Measurements from ENCODE around the gene FAM131C. TPM values are rescaled to one million over a fixed set of nuclear protein-coding genes. Genes with fewer than 3 reads are reported as not detected.
"Not testable (repeated sequence)": the region's sequence is repeated elsewhere in the genome, so short reads cannot be mapped to it uniquely, and the experiment has no call there.

FAM131C gene
- total RNA-seq, 6 donors from 2014 or later: 0.13 TPM; not detected in 5

DNA sequence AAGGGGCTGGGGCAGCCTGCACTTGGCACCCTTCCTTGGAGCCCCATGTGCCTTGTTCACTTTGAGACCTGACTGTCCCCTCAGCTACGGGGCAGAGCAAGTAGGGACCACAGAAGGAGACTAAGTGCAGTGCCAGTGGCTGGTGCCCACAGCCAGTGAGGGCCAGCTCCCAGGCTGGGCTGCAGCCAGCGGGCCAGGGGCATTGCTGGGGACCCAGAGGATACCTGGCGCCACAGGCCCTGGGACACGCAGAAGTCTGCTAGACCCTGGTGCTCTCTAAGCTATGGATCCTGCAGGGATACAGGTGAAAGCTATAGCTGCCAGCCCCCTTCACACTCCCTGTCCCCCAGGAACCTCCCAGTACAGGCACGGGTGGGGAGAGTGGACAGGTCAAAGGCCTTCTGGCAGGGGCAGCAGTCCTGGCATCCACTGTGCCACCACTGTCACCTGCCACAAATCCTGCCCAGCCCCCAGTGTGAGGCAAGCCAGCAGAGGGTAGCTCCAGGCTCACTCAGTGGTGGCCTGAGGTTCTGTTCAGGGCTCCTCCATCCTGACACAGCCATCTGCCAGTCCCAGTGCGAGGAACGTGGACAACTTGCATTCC is 50.3 kb downstream of the FAM131C start:
- Histone ChIP-seq H3K4me3 (no peak overlapping the region), H3K36me3 (no peaks in the 10 kb centered on the region), H3K27me3 (peaks cover 0 to 8% (median 2%) of the 10 kb centered on the region in 4 donors), H3K9me3 (no peaks in the 10 kb centered on the region), H3K27ac (no peak overlapping the region), H3K4me1 (peaks cover 10 to 16% (median 13%) of the 10 kb centered on the region in 4 donors)
- TF ChIP-seq POLR2A (IDR thresholded peaks at IDR 0.05): no peak
- TF ChIP-seq, protein P1, sequence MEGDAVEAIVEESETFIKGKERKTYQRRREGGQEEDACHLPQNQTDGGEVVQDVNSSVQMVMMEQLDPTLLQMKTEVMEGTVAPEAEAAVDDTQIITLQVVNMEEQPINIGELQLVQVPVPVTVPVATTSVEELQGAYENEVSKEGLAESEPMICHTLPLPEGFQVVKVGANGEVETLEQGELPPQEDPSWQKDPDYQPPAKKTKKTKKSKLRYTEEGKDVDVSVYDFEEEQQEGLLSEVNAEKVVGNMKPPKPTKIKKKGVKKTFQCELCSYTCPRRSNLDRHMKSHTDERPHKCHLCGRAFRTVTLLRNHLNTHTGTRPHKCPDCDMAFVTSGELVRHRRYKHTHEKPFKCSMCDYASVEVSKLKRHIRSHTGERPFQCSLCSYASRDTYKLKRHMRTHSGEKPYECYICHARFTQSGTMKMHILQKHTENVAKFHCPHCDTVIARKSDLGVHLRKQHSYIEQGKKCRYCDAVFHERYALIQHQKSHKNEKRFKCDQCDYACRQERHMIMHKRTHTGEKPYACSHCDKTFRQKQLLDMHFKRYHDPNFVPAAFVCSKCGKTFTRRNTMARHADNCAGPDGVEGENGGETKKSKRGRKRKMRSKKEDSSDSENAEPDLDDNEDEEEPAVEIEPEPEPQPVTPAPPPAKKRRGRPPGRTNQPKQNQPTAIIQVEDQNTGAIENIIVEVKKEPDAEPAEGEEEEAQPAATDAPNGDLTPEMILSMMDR (IDR thresholded peaks at IDR 0.05): no peak
- no peak for TF ChIP-seq EP300 (IDR thresholded peaks at IDR 0.05)
- TF ChIP-seq POLR2AphosphoS5 (IDR thresholded peaks at IDR 0.05): no peak
- DNase-seq (no peak), ATAC-seq (ENCODE audit: low FRiP score in 2 of 2) (no peak)
- 72% methylated on average over 7 of the region's 7 CpGs; no CpG with 5 or more reads in 1 of the 2 donors for WGBS, 2 donors

DNA sequence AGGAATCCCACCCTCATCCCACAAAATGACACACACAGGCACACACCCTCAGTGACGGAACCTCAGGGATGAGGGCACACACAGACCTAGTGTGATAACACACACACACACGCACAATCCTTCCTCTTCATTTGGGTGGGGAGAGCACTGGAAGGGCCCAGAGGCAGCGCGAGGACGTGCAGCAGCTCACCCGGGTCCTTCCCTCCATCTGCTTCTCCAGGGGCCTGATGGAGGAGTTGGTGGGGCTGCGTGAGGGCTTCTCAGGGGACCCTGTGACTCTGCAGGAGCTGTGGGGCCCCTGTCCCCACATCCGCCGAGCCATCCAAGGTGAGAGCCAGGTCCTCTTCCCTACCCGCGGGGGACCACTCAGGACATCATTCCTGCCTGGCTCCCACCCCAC is 51.1 kb downstream of the FAM131C start:
- peaks cover 11 to 22% (median 13%) of the 10 kb centered on the region in 4 donors for H3K4me1 ChIP-seq
- WGBS, 2 donors: 77 to 78% methylated on average over 6 to 11 of the region's 11 CpGs

DNA sequence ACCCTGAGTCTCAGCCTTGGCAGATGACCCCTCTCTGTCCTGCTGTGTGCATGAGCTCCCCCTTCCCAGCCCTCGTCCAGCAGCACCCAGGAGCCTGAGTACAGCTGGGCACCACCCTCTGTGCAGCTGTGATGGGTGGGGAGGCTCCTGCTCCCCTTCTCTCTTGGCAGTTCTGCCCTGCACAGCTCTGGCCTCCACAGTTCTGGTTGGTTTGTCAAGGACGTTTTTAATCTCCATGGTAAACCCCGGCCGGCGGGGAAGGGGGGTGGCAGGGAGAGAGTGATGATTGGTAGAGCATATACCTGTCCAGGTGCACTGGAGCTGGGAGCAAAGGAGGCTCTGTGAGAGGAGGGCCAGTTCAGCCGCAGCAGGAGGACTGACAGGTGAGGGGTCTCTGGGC is 51.8 kb downstream of the FAM131C start, which contains the start of gene CLCNKA:
TSS of gene CLCNKA (plus strand) at position 356 of the 400 bp plus-strand sequence. CDS start 584 bp downstream, outside the sequence.
- no peaks in the 10 kb centered on the region for H3K36me3 ChIP-seq
- 55 to 65% methylated on average over 6 of the region's 6 CpGs for WGBS, 2 donors
- H3K4me3 ChIP-seq: no peak within 1 kb of the TSS
- peaks cover 4 to 15% (median 6%) of the 10 kb centered on the region in 4 donors for H3K4me1 ChIP-seq
- no peak for TF ChIP-seq POLR2AphosphoS5 (IDR thresholded peaks at IDR 0.05)
- TF ChIP-seq, protein P1 (IDR thresholded peaks at IDR 0.05): no peak
- no peak for TF ChIP-seq EP300 (IDR thresholded peaks at IDR 0.05)
- no peak for TF ChIP-seq POLR2A (IDR thresholded peaks at IDR 0.05)
- no peaks in the 10 kb centered on the region for H3K9me3 ChIP-seq
- ATAC-seq (ENCODE audit: low FRiP score in 2 of 2): no peak
- H3K27me3 ChIP-seq: peaks cover 0 to under 1% (median 0%) of the 10 kb centered on the region in 4 donors
- DNase-seq: no peak
- H3K27ac ChIP-seq: no peak within 1 kb of the TSS

More for the DNA sequence above, 51.1 kb downstream of the FAM131C start:
- H3K4me3 ChIP-seq: no peak overlapping the region
- H3K27ac ChIP-seq: no peak overlapping the region
- H3K9me3 ChIP-seq: no peaks in the 10 kb centered on the region
- no peaks in the 10 kb centered on the region for H3K36me3 ChIP-seq
- no peak for TF ChIP-seq POLR2AphosphoS5 (IDR thresholded peaks at IDR 0.05)
- TF ChIP-seq, protein P1 (IDR thresholded peaks at IDR 0.05): no peak
- no peak for TF ChIP-seq POLR2A (IDR thresholded peaks at IDR 0.05)
- no peak for TF ChIP-seq EP300 (IDR thresholded peaks at IDR 0.05)
- peaks cover 0 to 8% (median 2%) of the 10 kb centered on the region in 4 donors for H3K27me3 ChIP-seq
- ATAC-seq (ENCODE audit: low FRiP score in 2 of 2): no peak
- DNase-seq: no peak

DNA sequence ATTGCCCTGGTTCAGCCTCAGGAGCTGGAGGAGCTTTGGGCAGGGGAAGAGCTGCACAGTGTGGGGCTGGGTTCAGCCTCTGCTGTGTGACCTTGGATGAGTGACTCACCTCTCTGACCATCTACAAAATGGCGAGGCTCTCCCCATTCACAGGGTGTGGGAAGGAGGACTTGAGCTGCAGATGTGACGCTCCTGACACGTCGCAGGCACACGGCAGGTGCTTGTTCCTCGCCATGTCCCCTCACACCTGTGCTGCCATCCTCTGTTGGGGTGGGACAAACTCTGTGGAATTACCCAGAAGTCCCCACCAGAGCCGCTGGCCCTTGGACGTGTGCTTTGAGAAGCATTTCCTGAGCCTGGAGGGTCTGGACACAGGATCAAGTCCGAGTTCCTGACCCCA is 52.6 kb downstream of the FAM131C start:
- not testable (repeated sequence) for DNase-seq; H3K36me3 ChIP-seq; ATAC-seq (ENCODE audit: low FRiP score in 2 of 2); H3K27me3 ChIP-seq; H3K4me3 ChIP-seq; H3K27ac ChIP-seq; H3K9me3 ChIP-seq
- WGBS, 2 donors: 83% methylated on average over 9 of the region's 9 CpGs; no CpG with 5 or more reads in 1 of the 2 donors
- peaks cover 2 to 14% (median 5%) of the 10 kb centered on the region in 4 donors for H3K4me1 ChIP-seq

DNA sequence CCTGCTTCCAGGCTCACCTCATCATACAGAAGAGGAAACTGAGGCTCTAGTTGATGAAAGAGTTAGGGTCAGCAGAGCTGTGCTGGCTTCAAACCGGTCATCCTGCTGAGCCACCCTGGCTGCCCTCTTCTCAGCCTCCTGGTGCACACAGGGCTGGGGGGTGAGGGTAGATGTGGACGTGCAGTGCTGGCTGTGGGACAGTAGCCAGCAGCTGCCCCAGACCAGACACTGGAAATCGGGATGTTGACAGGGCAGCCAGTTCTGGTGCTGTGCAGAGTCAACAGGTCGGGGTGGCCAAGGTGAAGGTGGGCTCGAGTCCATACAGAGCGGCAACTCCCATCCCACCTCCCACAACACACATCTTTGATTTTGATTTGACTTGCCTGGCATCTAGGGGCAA is 53.1 kb downstream of the FAM131C start:
- WGBS, 2 donors: 74 to 88% methylated on average over 6 of the region's 6 CpGs
- no peak for TF ChIP-seq POLR2A (IDR thresholded peaks at IDR 0.05)
- no peak for TF ChIP-seq EP300 (IDR thresholded peaks at IDR 0.05)
- TF ChIP-seq, protein P1 (IDR thresholded peaks at IDR 0.05): no peak
- TF ChIP-seq POLR2AphosphoS5 (IDR thresholded peaks at IDR 0.05): no peak
- Histone ChIP-seq H3K27ac (peak overlapping the region in 1 of 4 donors; percentile 61), H3K36me3 (no peaks in the 10 kb centered on the region), H3K27me3 (no peaks in the 10 kb centered on the region), H3K4me1 (peaks cover 2 to 14% (median 5%) of the 10 kb centered on the region in 4 donors), H3K9me3 (no peaks in the 10 kb centered on the region), H3K4me3 (no peak overlapping the region)
- no peak for ATAC-seq (ENCODE audit: low FRiP score in 2 of 2)
- DNase-seq: no peak

All from upper lobe of left lung (tissue), 6 donors.